GM20431 (cell line): ENCODE measurements around the gene CNDP2.
"Not testable (repeated sequence)": the region's sequence is repeated elsewhere in the genome, so short reads cannot be mapped to it uniquely, and the experiment has no call there.

Experiments
- in situ Hi-C: fragments of 300-500 bp; cut with MseI, MboI; formaldehyde crosslinking; loops from one replicate; pipeline ENCODE4 v1.15.0; 2020; ENCODE audit warnings: low sequenced_read_pairs; ENCODE audit not compliant: unreplicated experiment

CNDP2 gene

GRCh38 chr18:74498712-74499627, 2.8 kb downstream of the CNDP2 start:
- in situ Hi-C loops = no loop called here

GRCh38 chr18:74499633-74500032, 3.5 kb downstream of the CNDP2 start:
- in situ Hi-C loops = no loop called here

- in situ Hi-C loops = no loop called here
Measured at GRCh38 chr18:74500372-74500771, 4.2 kb downstream of the CNDP2 start.

GRCh38 chr18:74500774-74501173, 4.6 kb downstream of the CNDP2 start:
- in situ Hi-C loops = not testable (repeated sequence)

GRCh38 chr18:74501386-74501785, 5.2 kb downstream of the CNDP2 start:
- in situ Hi-C loops = no loop called here

GRCh38 chr18:74503137-74503536, 7.0 kb downstream of the CNDP2 start:
- in situ Hi-C loops = no loop called here

GRCh38 chr18:74505776-74506175, 9.6 kb downstream of the CNDP2 start:
- in situ Hi-C loops = no loop called here

- in situ Hi-C loops = no loop called here
Measured at GRCh38 chr18:74506448-74507084, 10.4 kb downstream of the CNDP2 start.

- in situ Hi-C loops = no loop called here
Measured at GRCh38 chr18:74507097-74507881, 11.1 kb downstream of the CNDP2 start.

GRCh38 chr18:74507927-74508326, 11.8 kb downstream of the CNDP2 start:
- in situ Hi-C loops = no loop called here

GRCh38 chr18:74508366-74508765, 12.2 kb downstream of the CNDP2 start:
- in situ Hi-C loops = no loop called here

GRCh38 chr18:74508821-74509225, 12.7 kb downstream of the CNDP2 start:
- in situ Hi-C loops = no loop called here

GRCh38 chr18:74509856-74510769, 13.9 kb downstream of the CNDP2 start:
- in situ Hi-C loops = no loop called here

GRCh38 chr18:74510770-74511095, 14.6 kb downstream of the CNDP2 start:
- in situ Hi-C loops = no loop called here

GRCh38 chr18:74511823-74512222, 15.7 kb downstream of the CNDP2 start:
- in situ Hi-C loops = no loop called here

GRCh38 chr18:74512321-74513053, 16.3 kb downstream of the CNDP2 start:
- in situ Hi-C loops = no loop called here

GRCh38 chr18:74513149-74513882, 17.2 kb downstream of the CNDP2 start:
- in situ Hi-C loops = no loop called here

GRCh38 chr18:74513883-74514205, 17.7 kb downstream of the CNDP2 start:
- in situ Hi-C loops = no loop called here
